ENCODE results near the gene ARHGEF40.

ARHGEF40 gene

GRCh38 chr14:21030531-21030930 lies 39.6 kb upstream of the ARHGEF40 start:
- Histone ChIP-seq H4K8ac (ENCODE audit: low read depth, low read length) (no peak overlapping the region), H3K27ac (ENCODE audit: low read depth, low read length) (no peak overlapping the region), H3K4me1 (ENCODE audit: control insufficient read depth, low read depth, low read length) (peaks cover 9% of the 10 kb centered on the region), H2BK120ac (ENCODE audit: low read depth, low read length) (no peak overlapping the region), H3K36me3 (ENCODE audit: control insufficient read depth, insufficient read depth, low read length) (no peaks in the 10 kb centered on the region), H3K18ac (ENCODE audit: low read length) (no peak overlapping the region), H2AK5ac (ENCODE audit: low read length) (no peak overlapping the region), H3K9ac (ENCODE audit: low read length) (no peak overlapping the region), H3K79me1 (ENCODE audit: low read length) (no peaks in the 10 kb centered on the region), H3K27me3 (ENCODE audit: insufficient read depth, low read length, poor library complexity) (no peaks in the 10 kb centered on the region), H3K23ac (ENCODE audit: low read length) (no peak overlapping the region), H2BK5ac (ENCODE audit: low read length) (no peak overlapping the region), H4K5ac (ENCODE audit: low read length) (no peak overlapping the region), H3K79me2 (ENCODE audit: control insufficient read depth, insufficient read depth, low read length) (no peaks in the 10 kb centered on the region), H3K4me2 (ENCODE audit: low read length) (no peak overlapping the region), H3K56ac (ENCODE audit: low read length) (no peak overlapping the region), H3K4ac (ENCODE audit: low read depth, low read length) (no peak overlapping the region), H3K4me3 (ENCODE audit: low read length) (no peak overlapping the region), H2BK15ac (replicated peaks; ENCODE audit: low read depth) (no peak overlapping the region)
- no peak for DNase-seq
- WGBS (ENCODE audit: extremely low coverage, insufficient coverage, low lambda C conversion rate) = no CpG with 5 or more reads among the region's 12 CpGs

- no peaks in the 10 kb centered on the region for H3K36me3 ChIP-seq (ENCODE audit: control insufficient read depth, insufficient read depth, low read length)
- H4K8ac ChIP-seq (ENCODE audit: low read depth, low read length) = no peak overlapping the region
- WGBS (ENCODE audit: extremely low coverage, insufficient coverage, low lambda C conversion rate) = no CpG with 5 or more reads among the region's 5 CpGs
- no peak overlapping the region for H3K9ac ChIP-seq (ENCODE audit: low read length)
- no peaks in the 10 kb centered on the region for H3K79me2 ChIP-seq (ENCODE audit: control insufficient read depth, insufficient read depth, low read length)
- H3K4ac ChIP-seq (ENCODE audit: low read depth, low read length) = no peak overlapping the region
- no peak overlapping the region for H3K4me2 ChIP-seq (ENCODE audit: low read length)
- H2BK15ac ChIP-seq (replicated peaks; ENCODE audit: low read depth) = no peak overlapping the region
- no peaks in the 10 kb centered on the region for H3K79me1 ChIP-seq (ENCODE audit: low read length)
- no peak overlapping the region for H2BK120ac ChIP-seq (ENCODE audit: low read depth, low read length)
- H3K27me3 ChIP-seq (ENCODE audit: insufficient read depth, low read length, poor library complexity) = no peaks in the 10 kb centered on the region
- H3K18ac ChIP-seq (ENCODE audit: low read length) = no peak overlapping the region
- no peak overlapping the region for H4K5ac ChIP-seq (ENCODE audit: low read length)
- no peak overlapping the region for H3K56ac ChIP-seq (ENCODE audit: low read length)
- DNase-seq = no peak
- H3K23ac ChIP-seq (ENCODE audit: low read length) = no peak overlapping the region
- no peak overlapping the region for H2AK5ac ChIP-seq (ENCODE audit: low read length)
- H3K4me1 ChIP-seq (ENCODE audit: control insufficient read depth, low read depth, low read length) = no peaks in the 10 kb centered on the region
- H3K4me3 ChIP-seq (ENCODE audit: low read length) = no peak overlapping the region
- no peak overlapping the region for H2BK5ac ChIP-seq (ENCODE audit: low read length)
- no peak overlapping the region for H3K27ac ChIP-seq (ENCODE audit: low read depth, low read length)
These were observed 37.6 kb upstream of the ARHGEF40 start for GRCh38 chr14:21032326-21033132.

GRCh38 chr14:21033133-21033698 lies 36.9 kb upstream of the ARHGEF40 start:
- Histone ChIP-seq H3K56ac (ENCODE audit: low read length) (no peak overlapping the region), H4K5ac (ENCODE audit: low read length) (no peak overlapping the region), H2BK15ac (replicated peaks; ENCODE audit: low read depth) (no peak overlapping the region), H2BK5ac (ENCODE audit: low read length) (no peak overlapping the region), H4K8ac (ENCODE audit: low read depth, low read length) (no peak overlapping the region), H3K4ac (ENCODE audit: low read depth, low read length) (no peak overlapping the region), H2BK120ac (ENCODE audit: low read depth, low read length) (no peak overlapping the region), H3K9ac (ENCODE audit: low read length) (no peak overlapping the region), H3K18ac (ENCODE audit: low read length) (no peak overlapping the region), H3K27me3 (ENCODE audit: insufficient read depth, low read length, poor library complexity) (no peaks in the 10 kb centered on the region), H3K23ac (ENCODE audit: low read length) (no peak overlapping the region), H3K79me2 (ENCODE audit: control insufficient read depth, insufficient read depth, low read length) (no peaks in the 10 kb centered on the region), H3K4me3 (ENCODE audit: low read length) (no peak overlapping the region), H2AK5ac (ENCODE audit: low read length) (no peak overlapping the region), H3K27ac (ENCODE audit: low read depth, low read length) (no peak overlapping the region), H3K4me2 (ENCODE audit: low read length) (no peak overlapping the region), H3K79me1 (ENCODE audit: low read length) (no peaks in the 10 kb centered on the region), H3K4me1 (ENCODE audit: control insufficient read depth, low read depth, low read length) (no peaks in the 10 kb centered on the region), H3K36me3 (ENCODE audit: control insufficient read depth, insufficient read depth, low read length) (no peaks in the 10 kb centered on the region)
- no peak for DNase-seq
- WGBS (ENCODE audit: extremely low coverage, insufficient coverage, low lambda C conversion rate) = no CpG with 5 or more reads among the region's 4 CpGs

- no peak within 1 kb of the TSS for H2BK5ac ChIP-seq (ENCODE audit: low read length)
- no peak within 1 kb of the TSS for H2AK5ac ChIP-seq (ENCODE audit: low read length)
- H3K18ac ChIP-seq (ENCODE audit: low read length) = no peak within 1 kb of the TSS
- no peak within 1 kb of the TSS for H3K27ac ChIP-seq (ENCODE audit: low read depth, low read length)
- H3K27me3 ChIP-seq (ENCODE audit: insufficient read depth, low read length, poor library complexity) = no peaks in the 10 kb centered on the region
- H3K4ac ChIP-seq (ENCODE audit: low read depth, low read length) = no peak within 1 kb of the TSS
- H3K79me2 ChIP-seq (ENCODE audit: control insufficient read depth, insufficient read depth, low read length) = no peaks in the 10 kb centered on the region
- H2BK15ac ChIP-seq (replicated peaks; ENCODE audit: low read depth) = no peak within 1 kb of the TSS
- H3K56ac ChIP-seq (ENCODE audit: low read length) = no peak within 1 kb of the TSS
- no peak within 1 kb of the TSS for H4K8ac ChIP-seq (ENCODE audit: low read depth, low read length)
- peaks cover 5% of the 10 kb centered on the region for H3K4me1 ChIP-seq (ENCODE audit: control insufficient read depth, low read depth, low read length)
- no peak within 1 kb of the TSS for H3K9ac ChIP-seq (ENCODE audit: low read length)
- no peak within 1 kb of the TSS for H4K5ac ChIP-seq (ENCODE audit: low read length)
- DNase-seq = no peak
- H3K4me2 ChIP-seq (ENCODE audit: low read length) = no peak within 1 kb of the TSS
- H2BK120ac ChIP-seq (ENCODE audit: low read depth, low read length) = no peak within 1 kb of the TSS
- no CpG with 5 or more reads among the region's 5 CpGs for WGBS (ENCODE audit: extremely low coverage, insufficient coverage, low lambda C conversion rate)
- no peak within 1 kb of the TSS for H3K4me3 ChIP-seq (ENCODE audit: low read length)
- no peaks in the 10 kb centered on the region for H3K36me3 ChIP-seq (ENCODE audit: control insufficient read depth, insufficient read depth, low read length)
- H3K79me1 ChIP-seq (ENCODE audit: low read length) = no peaks in the 10 kb centered on the region
- H3K23ac ChIP-seq (ENCODE audit: low read length) = no peak within 1 kb of the TSS
These were observed 35.4 kb upstream of the ARHGEF40 start, which contains the start of gene RNASE13 for GRCh38 chr14:21034707-21035106. TSS of gene RNASE13 (minus strand) at chr14:21034807. CDS start at chr14:21034288, 519 bp downstream.

GRCh38 chr14:21036751-21037150 lies 33.4 kb upstream of the ARHGEF40 start:
- no peak overlapping the region for H3K4me3 ChIP-seq (ENCODE audit: low read length)
- no peak overlapping the region for H3K4ac ChIP-seq (ENCODE audit: low read depth, low read length)
- no peak overlapping the region for H4K5ac ChIP-seq (ENCODE audit: low read length)
- no CpG with 5 or more reads among the region's 7 CpGs for WGBS (ENCODE audit: extremely low coverage, insufficient coverage, low lambda C conversion rate)
- no peak overlapping the region for H2AK5ac ChIP-seq (ENCODE audit: low read length)
- DNase-seq = no peak
- H2BK120ac ChIP-seq (ENCODE audit: low read depth, low read length) = no peak overlapping the region
- H2BK15ac ChIP-seq (replicated peaks; ENCODE audit: low read depth) = no peak overlapping the region
- no peak overlapping the region for H3K56ac ChIP-seq (ENCODE audit: low read length)
- no peak overlapping the region for H2BK5ac ChIP-seq (ENCODE audit: low read length)
- H4K8ac ChIP-seq (ENCODE audit: low read depth, low read length) = no peak overlapping the region
- no peak overlapping the region for H3K9ac ChIP-seq (ENCODE audit: low read length)
- no peaks in the 10 kb centered on the region for H3K79me1 ChIP-seq (ENCODE audit: low read length)
- no peaks in the 10 kb centered on the region for H3K27me3 ChIP-seq (ENCODE audit: insufficient read depth, low read length, poor library complexity)
- H3K27ac ChIP-seq (ENCODE audit: low read depth, low read length) = no peak overlapping the region
- H3K18ac ChIP-seq (ENCODE audit: low read length) = no peak overlapping the region
- no peak overlapping the region for H3K23ac ChIP-seq (ENCODE audit: low read length)
- H3K36me3 ChIP-seq (ENCODE audit: control insufficient read depth, insufficient read depth, low read length) = no peaks in the 10 kb centered on the region
- H3K79me2 ChIP-seq (ENCODE audit: control insufficient read depth, insufficient read depth, low read length) = no peaks in the 10 kb centered on the region
- peaks cover 5% of the 10 kb centered on the region for H3K4me1 ChIP-seq (ENCODE audit: control insufficient read depth, low read depth, low read length)
- H3K4me2 ChIP-seq (ENCODE audit: low read length) = no peak overlapping the region

Measured in mesendoderm (in vitro differentiated cells).